Suppressor macrophage treated with lipopolysaccharide for 1 hour (primary cell): ENCODE results near the gene ORM2.
A peak's percentile ranks its signal among the peaks of the same experiment; 100 is the strongest.

Experiments used
- DNase-seq, 3 donors: peaks; one replicate each; pipeline ENCODE4 v3.0.0-alpha.2; 2020 to 2022

ORM2 gene

DNA sequence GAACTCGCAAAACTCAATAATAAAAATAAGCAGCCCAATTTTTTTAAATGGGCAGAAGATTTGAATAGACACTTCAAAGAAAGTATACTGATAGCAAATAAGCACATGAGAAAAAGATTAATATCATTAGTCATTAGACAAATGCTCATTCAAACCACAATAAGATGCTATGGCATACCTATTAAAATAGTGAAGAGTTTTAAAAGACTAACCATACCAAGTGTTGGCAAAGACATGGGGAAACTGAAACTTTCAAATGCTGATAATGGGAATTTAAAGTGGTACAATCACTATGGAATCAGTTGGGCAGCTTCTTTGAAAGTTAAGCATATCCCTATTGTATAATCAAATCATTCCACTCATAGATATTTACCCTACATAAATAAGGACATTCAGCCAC, 33.3 kb upstream of the ORM2 start:
- no peak for DNase-seq

DNA sequence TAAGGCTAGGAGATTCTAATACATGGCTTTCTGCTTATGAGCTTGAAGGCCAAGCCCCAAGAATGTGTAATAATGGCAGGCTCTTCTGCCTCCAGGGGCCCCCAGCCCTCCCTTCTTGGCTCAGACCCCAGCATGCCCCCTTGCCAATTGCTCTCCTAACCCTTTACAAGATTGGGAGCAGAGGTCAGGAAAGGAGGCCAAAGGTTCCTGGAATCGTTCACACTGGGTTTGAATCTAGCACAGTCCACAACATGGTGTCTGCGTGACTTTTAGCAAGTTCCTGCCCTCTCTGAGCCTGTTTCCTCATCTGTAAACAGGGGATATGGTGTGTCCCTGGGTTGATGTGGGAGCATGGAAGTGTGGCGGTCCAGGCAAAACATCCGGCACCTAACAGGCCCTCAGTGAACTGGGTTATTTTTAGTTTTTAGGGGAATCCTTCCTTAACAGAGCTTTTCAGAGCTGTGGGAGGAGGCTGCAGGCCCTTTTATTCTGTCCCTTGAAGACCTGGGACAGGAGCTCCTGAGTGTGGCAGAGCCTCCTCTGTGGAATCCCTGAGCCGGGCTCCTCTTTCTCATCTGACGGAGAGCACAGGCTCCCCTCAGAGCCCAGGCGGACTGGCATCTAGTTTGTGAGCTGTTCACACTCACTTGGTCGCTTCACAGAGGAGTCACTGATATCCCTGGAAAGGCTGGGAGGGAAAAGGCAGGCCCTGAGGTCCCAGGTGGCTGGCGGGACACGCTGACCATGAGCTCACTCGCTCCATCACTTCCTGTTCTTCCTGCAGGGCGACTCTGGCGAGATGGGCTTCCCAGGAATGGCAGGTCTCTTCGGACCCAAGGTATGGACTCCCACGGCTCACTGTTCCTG, 30.1 kb upstream of the ORM2 start:
- no peak for DNase-seq

- DNase-seq = no peak
These were observed 29.4 kb upstream of the ORM2 start for GRCh38 chr9:114300153-114300845.

DNA sequence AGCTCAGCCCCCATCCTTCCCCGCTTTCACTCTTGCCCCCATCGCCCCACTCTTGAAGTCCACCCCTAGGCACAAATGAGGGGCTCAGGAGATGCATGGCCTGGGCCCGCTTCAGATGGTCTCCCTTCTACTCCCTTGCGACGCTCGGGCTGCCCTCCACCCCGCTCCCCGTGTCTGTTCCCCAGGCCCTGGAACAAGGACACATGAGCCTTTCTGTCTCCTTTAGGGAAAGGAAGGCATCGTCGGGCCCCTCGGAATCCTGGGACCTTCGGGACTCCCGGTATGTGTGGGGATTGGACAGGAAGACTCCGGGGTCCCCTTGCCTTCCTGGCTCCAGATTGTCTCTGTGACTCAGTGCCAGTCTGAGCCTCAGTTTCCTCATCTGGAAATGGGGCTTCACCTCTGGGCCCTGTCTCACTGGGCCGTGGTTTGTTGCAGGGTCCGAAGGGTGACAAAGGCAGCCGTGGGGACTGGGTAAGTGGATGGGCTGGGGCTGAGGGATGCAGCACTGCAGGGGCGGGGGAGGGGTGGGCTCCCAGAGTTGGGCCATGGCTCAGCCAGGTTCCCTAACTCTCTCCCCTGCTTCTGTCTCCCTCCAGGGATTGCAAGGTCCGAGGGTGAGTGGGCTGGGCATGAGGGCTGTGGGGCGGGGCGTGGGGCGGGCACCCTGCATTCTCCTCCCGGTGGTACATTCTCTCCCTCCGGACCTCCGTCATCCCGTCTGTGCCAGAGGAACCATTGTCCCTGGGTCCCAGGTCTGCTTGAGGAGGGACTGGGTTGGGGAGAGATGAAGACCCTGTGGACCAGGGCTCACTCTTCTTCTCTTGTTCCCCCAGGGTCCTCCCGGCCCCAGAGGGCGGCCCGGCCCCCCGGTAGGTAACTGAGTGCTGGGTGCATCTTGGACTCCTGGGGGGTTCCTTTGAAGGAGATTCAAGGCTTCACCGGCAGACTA, 28.5 kb upstream of the ORM2 start:
- no peak for DNase-seq

GRCh38 chr9:114301798-114302565, 27.7 kb upstream of the ORM2 start:
- no peak for DNase-seq

DNA sequence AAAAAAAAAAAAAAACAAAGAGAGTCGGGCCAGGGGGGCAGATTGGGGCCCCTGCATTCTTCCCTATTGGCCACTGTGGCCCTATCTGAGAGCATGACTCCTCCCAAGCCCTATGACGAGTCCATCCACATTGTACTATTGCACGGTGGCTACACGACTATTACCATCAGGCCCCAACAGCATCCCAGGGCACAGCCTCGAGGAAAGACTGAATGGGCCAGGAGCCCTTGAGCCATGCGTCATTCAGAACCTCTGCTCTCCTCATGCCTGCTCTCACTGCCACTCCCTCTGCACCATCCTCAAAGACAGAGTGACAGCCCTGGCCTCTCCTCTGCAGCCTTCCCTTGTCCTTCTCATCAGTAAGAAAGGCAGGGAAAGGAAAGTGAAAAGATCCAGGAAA, 26.9 kb upstream of the ORM2 start:
- no peak for DNase-seq

GRCh38 chr9:114303571-114303970, 26.1 kb upstream of the ORM2 start:
- DNase-seq = no peak

- DNase-seq = no peak
These were observed 25.7 kb upstream of the ORM2 start for GRCh38 chr9:114303977-114304376.

DNA sequence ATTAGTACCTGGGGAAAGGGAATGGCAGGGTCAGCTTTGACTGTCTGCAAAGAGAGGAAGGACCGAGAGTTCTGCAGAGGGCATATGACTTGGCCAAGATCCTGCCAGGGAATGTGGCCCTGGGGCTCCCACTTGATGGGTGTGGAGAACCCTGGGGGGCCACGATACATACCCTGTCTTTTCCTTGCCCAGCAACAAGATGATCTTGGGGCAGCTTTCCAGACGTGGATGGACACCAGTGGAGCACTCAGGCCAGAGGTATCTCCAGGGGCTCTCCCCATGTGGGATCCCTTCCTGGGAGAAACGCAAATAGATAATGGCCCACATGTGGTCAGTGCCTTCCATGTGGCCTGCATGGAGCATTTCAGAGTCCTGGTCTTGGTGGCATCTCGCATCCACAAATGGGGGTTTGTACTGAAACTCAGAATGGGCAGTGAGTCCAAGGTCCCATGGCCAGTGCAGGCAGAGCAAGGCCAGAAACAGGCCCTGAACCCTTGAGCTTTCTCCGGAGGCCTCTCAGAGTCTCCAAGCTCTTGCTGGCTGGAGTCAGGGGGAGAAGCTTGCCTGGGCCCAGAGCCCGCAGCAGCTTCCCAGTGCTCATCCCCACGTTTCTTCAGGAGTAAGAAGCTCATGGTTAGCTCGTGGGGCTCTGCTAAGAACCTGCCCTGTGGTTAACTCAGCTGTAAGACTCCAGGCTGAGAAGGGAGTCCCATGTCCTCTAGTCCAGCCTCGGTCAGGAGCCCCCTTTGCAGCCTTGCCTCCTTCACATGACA, 25.1 kb upstream of the ORM2 start:
- no peak for DNase-seq

DNA sequence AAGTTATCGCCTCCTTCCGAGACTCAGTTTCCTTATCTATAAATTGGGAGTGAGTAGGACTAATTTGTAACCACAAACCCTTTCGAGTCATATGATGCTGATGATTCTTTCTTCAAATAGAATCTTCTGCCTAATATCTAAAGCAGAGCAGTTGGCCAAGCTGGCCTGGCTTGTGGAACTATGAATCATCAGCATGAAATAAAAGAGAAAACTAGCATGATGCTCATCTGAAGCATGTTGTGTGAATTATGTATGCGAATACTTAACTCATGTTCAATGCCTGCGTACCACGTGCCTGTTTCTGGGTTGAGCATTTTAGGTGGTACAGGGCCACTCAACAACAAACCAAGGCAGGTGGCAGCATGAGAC, 21.8 kb upstream of the ORM2 start:
- DNase-seq = peak in 2 of 3 donors; percentile 26 to 29

GRCh38 chr9:114308361-114308950, 21.2 kb upstream of the ORM2 start:
- DNase-seq = no peak

GRCh38 chr9:114309096-114309495, 20.6 kb upstream of the ORM2 start:
- DNase-seq = no peak

- DNase-seq = no peak
These were observed 18.9 kb upstream of the ORM2 start for GRCh38 chr9:114310471-114311450.

DNA sequence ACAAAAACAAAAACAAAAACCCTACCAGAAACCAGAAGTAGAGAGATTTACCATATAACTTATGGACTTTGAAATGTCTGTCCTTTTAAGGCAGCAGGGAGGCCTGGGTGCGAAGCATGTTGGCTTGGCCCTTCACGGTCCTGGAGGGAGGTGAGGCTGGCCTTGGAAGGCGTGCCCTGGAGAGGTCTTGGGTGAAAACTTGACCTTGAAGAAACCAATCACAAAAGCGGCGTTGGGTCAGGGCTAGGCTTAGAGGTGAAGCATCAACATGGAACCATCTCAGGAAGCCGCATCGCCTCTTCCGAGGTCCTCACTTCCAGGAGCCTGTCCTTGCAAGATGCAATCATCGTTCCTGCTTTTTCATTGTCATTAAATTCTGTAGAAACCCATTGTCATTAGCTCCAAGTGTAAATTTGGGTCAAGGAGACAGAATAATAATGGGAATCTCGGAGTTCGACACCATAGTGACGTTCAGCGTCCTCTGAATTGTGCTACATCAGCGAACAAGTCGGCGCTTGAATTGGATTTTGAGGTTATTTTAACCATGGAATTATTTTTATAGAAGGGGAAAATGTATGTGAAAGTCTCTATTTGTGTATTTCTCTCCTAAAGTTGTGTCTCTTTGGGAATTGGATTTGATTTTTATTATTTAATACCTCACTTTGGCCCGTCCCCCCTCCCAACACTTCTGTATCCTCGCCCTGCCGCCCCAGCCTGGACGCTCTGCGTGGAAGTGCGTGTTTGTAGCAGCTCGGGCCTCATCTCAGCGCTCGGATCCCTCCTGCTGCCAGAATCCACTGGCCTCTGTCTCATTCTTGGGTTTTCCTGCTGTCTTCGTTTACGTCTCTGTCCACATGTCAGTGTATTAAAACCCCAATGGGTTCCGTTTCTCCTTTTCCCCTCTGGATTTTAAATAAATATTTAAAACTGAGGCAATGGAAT, 17.8 kb upstream of the ORM2 start:
- DNase-seq = no peak

DNA sequence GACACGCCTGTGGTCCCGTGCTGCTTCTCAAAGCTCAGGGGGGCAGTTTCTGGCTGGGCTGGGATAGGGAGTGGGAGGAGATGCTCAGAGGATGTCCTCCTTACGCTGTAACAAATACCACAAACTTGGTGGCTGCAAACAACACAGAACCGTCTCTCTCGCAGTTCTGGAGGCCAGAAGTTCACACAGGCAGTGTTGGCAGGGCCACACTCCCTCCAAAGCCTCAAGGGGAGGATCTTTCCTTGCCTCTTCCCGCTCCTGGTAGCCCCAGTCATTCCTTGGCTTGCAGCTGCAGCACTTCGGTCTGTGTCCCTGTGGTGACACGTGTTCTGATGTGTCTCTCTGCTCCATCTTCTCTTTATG, 17.2 kb upstream of the ORM2 start:
- no peak for DNase-seq

- no peak for DNase-seq
These were observed 16.5 kb upstream of the ORM2 start for GRCh38 chr9:114313186-114313585.

DNA sequence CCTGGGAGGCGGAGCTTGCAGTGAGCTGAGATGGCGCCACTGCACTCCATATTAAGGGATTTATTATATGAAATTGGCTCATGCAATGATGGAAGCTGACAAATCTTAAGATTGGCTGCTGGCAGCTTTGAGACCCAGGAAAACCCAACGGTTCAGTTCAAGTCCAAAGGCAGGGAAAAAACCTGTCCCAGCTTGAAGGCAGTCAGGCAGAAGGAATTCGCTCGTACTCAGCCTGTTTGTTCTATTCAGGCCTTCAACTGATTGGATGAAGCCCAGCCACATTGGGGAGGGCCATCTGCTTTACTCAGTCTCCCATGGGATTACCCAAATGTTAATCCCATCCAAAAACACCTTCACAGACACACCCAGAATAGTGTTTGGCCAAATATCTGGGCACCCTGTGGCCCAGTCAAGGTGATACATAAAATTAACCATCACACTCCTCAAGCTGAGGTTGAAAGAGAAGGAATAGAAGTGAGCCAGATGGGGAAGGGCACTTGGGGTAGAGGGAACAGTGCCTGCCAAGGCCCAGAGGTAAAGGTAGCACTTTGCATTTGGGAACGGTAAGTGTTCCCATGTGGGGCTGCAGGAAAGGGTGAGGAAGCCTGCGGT, 15.3 kb upstream of the ORM2 start:
- no peak for DNase-seq
